Measurements from ENCODE around the gene ENPP3. TPM values are rescaled to one million over a fixed set of nuclear protein-coding genes. Genes with fewer than 3 reads are reported as not detected.

Gene ENPP3
- total RNA-seq, 1 donor from 2014 or later: 2.3 TPM

DNA sequence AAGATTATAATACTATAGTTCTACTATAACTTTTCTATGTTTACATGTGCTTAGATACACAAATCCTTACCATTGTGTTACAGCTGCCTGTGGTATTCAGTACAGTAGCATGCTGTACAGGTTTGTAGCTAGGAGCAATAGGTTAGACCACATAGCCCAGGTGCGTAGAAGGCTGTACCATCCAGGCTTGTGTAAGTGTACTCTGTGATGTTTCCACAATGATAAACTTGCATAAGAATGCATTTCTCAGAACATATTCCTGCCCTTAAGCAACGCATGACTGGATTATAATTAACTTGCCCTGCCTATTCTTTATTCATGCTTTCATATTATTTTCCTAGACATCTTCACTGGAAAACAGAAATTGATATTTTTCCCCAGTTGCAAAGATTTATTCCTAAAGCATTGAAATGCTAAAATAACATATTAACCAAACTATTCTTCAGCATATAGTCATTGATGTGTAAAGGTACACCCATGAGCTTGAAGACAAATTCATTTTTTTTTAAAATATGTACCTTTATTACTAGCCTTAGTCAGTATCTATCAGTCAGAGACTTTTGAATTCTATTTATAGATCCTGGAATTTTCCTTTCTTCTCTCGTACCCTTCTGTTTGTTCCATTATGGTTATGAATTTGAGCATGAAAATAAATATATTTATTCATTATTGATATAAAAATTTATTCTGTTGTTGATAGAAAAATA is 80.9 kb downstream of the ENPP3 start:
- H3K4me3 Mint-ChIP-seq: no peak overlapping the region
- no peaks in the 10 kb centered on the region for H3K4me1 Mint-ChIP-seq
- no peaks in the 10 kb centered on the region for H3K36me3 Mint-ChIP-seq (ENCODE audit: low read depth)
- no peaks in the 10 kb centered on the region for H3K9me3 Mint-ChIP-seq
- DNase-seq: no peak
- peaks cover 2% of the 10 kb centered on the region for H3K27me3 Mint-ChIP-seq
- intact Hi-C loops (cut with micrococcal nuclease): no loop called here
- no peak overlapping the region for H3K27ac Mint-ChIP-seq

DNA sequence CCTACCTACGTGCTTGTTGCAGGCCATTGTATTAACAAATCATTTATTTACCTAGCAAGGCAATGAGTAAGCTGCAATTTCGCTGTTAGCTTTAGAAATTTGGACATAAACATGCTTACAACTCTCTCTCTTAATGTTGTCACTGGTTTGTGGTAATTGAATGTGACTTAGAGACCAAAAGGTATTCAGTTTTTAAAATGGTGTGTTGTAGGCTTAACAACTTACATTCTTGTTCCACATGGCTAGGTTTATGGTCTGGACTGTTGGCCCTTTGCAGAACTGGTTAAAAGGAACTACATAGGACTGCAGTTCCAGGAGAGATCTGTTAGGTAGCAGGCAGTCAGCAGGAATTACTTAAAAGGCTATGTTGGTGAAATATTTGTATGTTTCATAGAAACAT is 84.1 kb downstream of the ENPP3 start:
- H3K27ac Mint-ChIP-seq: no peak overlapping the region
- H3K4me3 Mint-ChIP-seq: no peak overlapping the region
- H3K27me3 Mint-ChIP-seq: peaks cover 2% of the 10 kb centered on the region
- DNase-seq: no peak
- H3K36me3 Mint-ChIP-seq (ENCODE audit: low read depth): no peaks in the 10 kb centered on the region
- no peaks in the 10 kb centered on the region for H3K9me3 Mint-ChIP-seq
- intact Hi-C loops (cut with micrococcal nuclease): no loop called here
- peaks cover 8% of the 10 kb centered on the region for H3K4me1 Mint-ChIP-seq

DNA sequence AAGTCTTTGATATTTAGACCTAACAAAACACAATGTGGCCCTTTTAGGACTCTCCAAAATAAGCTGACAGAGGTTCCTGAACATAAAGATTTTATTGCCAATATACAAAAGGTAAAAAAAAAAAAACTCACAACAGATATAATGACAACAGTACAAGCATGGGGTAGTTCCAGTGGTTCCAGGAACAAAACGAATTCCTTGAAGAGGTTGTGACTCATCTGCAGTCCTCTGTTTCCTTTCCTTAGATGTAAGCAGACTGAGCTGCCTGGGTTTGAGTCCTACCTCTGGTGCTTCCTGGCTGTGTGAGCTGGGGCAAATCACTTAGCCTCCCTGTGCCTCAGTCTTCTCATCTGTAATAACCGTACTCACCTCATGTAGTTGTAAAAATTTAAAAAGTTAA is 87.0 kb downstream of the ENPP3 start:
- H3K27ac Mint-ChIP-seq: no peak overlapping the region
- H3K36me3 Mint-ChIP-seq (ENCODE audit: low read depth): no peaks in the 10 kb centered on the region
- peaks cover 2% of the 10 kb centered on the region for H3K27me3 Mint-ChIP-seq
- peaks cover 8% of the 10 kb centered on the region for H3K4me1 Mint-ChIP-seq
- DNase-seq: no peak
- H3K9me3 Mint-ChIP-seq: no peaks in the 10 kb centered on the region
- intact Hi-C loops (cut with micrococcal nuclease): no loop called here
- H3K4me3 Mint-ChIP-seq: no peak overlapping the region

DNA sequence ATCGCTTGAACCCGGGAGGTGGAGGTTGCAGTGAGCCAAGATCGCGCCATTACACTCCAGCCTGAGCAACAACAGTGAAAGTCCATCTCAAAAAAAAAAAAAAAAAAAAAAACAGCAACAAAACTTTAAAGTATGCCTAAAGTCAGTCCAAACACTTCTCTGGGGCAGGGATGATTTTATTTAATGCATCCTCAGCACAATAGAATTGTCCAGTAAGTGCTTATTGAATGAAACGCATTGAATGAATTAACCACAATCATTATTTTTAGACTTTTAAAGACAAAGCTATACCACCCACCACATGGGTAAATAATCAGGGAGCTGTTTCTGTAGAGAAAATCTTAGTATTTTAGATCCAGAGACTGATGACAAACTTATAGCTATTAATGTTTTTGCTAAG is 90.4 kb downstream of the ENPP3 start:
- Mint-ChIP-seq H3K27me3 (peaks cover 5% of the 10 kb centered on the region), H3K36me3 (ENCODE audit: low read depth) (no peaks in the 10 kb centered on the region)
- DNase-seq: no peak

DNA sequence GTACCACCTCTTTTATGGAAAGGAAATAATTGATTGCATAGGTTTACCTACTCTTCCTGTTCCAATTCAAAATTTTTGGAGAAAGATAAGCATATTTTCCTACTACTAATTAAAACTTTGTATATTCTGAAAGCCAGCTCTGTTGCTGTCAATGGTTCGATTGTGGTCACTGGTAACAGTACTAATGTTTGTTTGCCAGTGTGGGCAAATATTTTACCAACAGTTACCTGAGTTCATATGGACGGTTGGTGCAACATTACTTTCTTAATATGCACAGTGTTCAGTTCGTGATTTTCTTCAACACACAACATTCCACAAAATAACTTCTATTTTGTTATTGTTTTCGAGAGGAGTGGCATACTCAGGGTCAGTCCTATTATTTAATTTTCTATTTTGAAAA is 90.8 kb downstream of the ENPP3 start:
- no peak overlapping the region for H3K27ac Mint-ChIP-seq
- intact Hi-C loops (cut with micrococcal nuclease): no loop called here
- H3K36me3 Mint-ChIP-seq (ENCODE audit: low read depth): no peaks in the 10 kb centered on the region
- peaks cover 8% of the 10 kb centered on the region for H3K4me1 Mint-ChIP-seq
- peaks cover 5% of the 10 kb centered on the region for H3K27me3 Mint-ChIP-seq
- H3K9me3 Mint-ChIP-seq: no peaks in the 10 kb centered on the region
- H3K4me3 Mint-ChIP-seq: no peak overlapping the region
- DNase-seq: no peak

More for the DNA sequence above, 90.4 kb downstream of the ENPP3 start:
- intact Hi-C loops (cut with micrococcal nuclease): no loop called here
- no peak overlapping the region for H3K4me3 Mint-ChIP-seq
- H3K27ac Mint-ChIP-seq: no peak overlapping the region
- no peaks in the 10 kb centered on the region for H3K9me3 Mint-ChIP-seq
- H3K4me1 Mint-ChIP-seq: peaks cover 8% of the 10 kb centered on the region

DNA sequence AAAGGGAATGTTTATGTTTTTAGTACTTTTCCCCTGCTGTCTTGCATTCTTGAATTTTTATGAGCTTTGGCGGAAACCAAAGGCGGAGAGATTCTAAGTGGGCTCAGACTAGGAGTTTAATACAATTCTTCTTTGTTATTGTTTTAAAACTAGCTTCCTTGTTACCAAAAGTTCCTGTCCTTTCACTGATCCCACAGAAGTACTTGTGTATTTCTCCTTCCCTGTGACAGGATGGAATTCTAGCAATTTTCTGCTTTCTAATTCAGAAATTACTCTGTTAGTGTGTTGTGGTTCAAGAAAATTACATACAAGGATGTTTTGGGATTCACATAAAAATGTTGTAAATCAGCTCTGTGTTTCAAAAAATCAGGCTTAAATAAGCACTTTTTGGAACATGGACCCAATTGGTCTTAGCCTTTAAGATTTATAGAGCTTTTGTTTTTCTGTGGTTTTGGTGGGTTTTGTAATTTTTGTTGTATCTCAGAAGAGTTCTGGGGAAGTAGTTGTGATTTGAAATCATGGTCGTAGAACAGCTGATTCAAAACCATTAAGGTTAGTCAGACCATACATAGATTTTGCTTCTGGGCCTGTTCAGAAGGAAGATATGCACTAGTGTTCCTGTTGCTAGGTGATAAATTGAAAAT is 91.3 kb downstream of the ENPP3 start:
- Mint-ChIP-seq H3K9me3 (no peaks in the 10 kb centered on the region), H3K27ac (no peak overlapping the region), H3K36me3 (ENCODE audit: low read depth) (no peaks in the 10 kb centered on the region), H3K27me3 (peaks cover 5% of the 10 kb centered on the region), H3K4me1 (peaks cover 8% of the 10 kb centered on the region), H3K4me3 (no peak overlapping the region)
- intact Hi-C loops (cut with micrococcal nuclease): no loop called here
- DNase-seq: no peak

DNA sequence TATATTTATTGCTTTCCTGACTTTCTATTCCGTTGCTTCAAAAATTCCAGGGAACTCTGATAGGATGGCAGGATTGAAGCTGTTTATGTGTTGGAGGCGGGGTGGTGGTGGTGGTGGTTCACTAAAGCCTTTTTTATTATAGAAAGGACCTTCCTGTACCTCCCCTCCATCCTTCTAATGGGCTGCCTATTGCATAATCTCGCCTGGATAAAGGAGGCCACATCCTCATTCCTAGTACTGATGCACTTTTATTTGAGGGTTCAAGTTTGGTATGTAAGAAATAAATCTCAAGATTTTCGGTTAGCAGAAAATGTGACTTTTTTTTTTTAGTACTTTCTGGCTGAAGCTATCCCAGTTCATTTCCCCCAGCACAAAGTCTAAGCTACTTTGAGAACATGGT is 92.4 kb downstream of the ENPP3 start:
- no peaks in the 10 kb centered on the region for H3K4me1 Mint-ChIP-seq
- H3K27ac Mint-ChIP-seq: no peak overlapping the region
- no peaks in the 10 kb centered on the region for H3K9me3 Mint-ChIP-seq
- H3K36me3 Mint-ChIP-seq (ENCODE audit: low read depth): no peaks in the 10 kb centered on the region
- H3K4me3 Mint-ChIP-seq: no peak overlapping the region
- intact Hi-C loops (cut with micrococcal nuclease): no loop called here
- DNase-seq: no peak
- H3K27me3 Mint-ChIP-seq: peaks cover 5% of the 10 kb centered on the region

DNA sequence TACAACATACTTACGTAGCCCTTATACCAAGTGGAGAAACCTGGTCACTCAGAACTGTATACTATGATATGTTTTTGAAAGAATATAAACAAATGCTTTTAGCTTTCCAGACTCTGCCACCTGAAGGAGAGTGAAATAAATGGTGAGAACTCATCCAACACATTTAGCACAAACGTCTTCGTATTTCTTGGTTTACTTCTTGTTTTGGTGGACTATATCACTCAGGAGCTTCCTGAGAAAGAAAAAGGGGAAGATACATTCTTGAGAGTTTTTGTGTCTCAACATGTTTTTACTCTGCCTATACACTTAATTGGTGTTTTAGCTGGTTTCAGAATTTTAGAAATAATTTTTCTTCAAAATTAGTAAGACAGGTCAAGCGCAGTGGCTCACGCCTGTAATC is 93.2 kb downstream of the ENPP3 start:
- DNase-seq: no peak
- H3K4me3 Mint-ChIP-seq: no peak overlapping the region
- peaks cover 5% of the 10 kb centered on the region for H3K27me3 Mint-ChIP-seq
- no peaks in the 10 kb centered on the region for H3K36me3 Mint-ChIP-seq (ENCODE audit: low read depth)
- H3K9me3 Mint-ChIP-seq: no peaks in the 10 kb centered on the region
- intact Hi-C loops (cut with micrococcal nuclease): no loop called here
- no peaks in the 10 kb centered on the region for H3K4me1 Mint-ChIP-seq
- no peak overlapping the region for H3K27ac Mint-ChIP-seq

DNA sequence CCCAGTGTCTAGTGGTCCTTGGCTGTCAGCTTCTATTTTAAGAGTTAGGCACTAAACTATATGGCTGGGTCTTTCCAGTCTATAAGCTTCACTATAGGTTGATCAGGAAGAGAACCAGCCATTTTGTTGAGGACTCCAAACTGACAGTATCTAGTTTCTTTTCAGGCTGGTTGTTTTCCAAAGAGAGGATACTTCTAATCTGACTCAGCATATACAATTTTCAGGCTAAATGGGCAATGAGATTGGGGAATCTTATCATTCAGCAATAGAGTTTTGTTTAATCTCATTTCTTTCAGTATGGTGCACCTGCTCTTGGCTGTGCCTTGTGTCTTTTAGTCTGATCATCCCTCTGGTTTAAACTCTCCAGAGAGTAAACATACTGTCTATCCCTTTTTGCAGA is 94.1 kb downstream of the ENPP3 start:
- Mint-ChIP-seq H3K4me3 (no peak overlapping the region), H3K4me1 (no peaks in the 10 kb centered on the region), H3K9me3 (no peaks in the 10 kb centered on the region), H3K27me3 (peaks cover 5% of the 10 kb centered on the region), H3K36me3 (ENCODE audit: low read depth) (no peaks in the 10 kb centered on the region), H3K27ac (no peak overlapping the region)
- no peak for DNase-seq
- intact Hi-C loops (cut with micrococcal nuclease): no loop called here

DNA sequence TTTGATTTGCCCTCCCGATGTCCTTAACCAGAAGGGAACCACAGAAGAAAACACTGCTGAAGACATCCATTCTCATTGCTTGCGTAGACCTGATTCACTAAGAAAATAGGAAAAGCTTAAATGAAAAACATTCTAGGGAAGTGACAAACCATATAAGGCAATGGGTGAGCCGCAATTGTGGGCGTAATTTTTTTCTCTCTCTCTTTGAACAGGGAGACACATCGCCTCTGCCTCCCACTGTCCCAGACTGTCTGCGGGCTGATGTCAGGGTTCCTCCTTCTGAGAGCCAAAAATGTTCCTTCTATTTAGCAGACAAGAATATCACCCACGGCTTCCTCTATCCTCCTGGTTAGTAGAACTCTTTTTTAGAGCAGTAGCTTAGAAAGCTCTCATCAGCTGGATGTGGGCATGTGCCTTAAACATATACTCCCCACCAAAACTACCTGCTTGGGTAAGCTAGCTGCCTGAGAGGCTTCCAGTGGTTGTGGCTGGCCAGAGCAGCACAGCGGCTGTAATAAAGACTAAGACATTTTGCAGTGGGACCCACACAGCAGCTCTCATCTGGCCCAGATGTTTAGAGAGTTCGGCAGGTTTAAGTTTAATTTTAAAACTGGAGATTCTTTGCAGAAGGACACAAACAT is 96.4 kb downstream of the ENPP3 start:
- H3K4me3 Mint-ChIP-seq: no peak overlapping the region
- no peak overlapping the region for H3K27ac Mint-ChIP-seq
- no peak for DNase-seq
- H3K4me1 Mint-ChIP-seq: no peaks in the 10 kb centered on the region
- peaks cover 8% of the 10 kb centered on the region for H3K27me3 Mint-ChIP-seq
- intact Hi-C loops (cut with micrococcal nuclease): no loop called here
- H3K9me3 Mint-ChIP-seq: no peaks in the 10 kb centered on the region
- no peaks in the 10 kb centered on the region for H3K36me3 Mint-ChIP-seq (ENCODE audit: low read depth)

DNA sequence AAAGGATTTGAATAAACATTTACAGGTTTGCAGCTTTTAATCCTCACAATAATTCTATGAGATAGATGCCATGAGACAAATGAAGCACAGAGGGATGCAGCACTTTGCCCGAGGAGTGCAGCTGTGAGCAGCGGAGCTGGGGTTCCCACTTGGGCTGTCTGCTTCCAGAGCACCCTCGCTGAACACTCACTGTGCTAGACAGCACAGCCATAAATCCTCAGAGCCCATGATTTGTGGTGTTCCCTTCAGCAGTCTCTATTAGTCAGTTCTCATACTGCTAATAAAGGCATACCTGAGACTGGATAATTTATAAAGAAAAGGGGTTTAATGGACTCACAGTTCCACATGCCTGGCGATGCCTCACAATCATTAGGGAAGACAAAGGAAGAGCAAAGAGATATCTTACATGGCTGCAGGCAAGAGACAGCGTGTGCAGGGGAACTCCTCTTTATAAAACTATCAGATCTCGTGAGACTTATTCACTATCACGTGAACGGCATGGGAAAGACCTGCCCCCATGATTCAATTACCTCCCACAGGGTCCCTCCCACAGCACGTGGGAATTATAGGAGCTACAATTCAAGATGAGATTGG is 99.0 kb downstream of the ENPP3 start:
- DNase-seq: no peak
- no peak overlapping the region for H3K27ac Mint-ChIP-seq
- intact Hi-C loops (cut with micrococcal nuclease): no loop called here
- no peaks in the 10 kb centered on the region for H3K4me1 Mint-ChIP-seq
- no peaks in the 10 kb centered on the region for H3K9me3 Mint-ChIP-seq
- H3K27me3 Mint-ChIP-seq: peaks cover 3% of the 10 kb centered on the region
- H3K36me3 Mint-ChIP-seq (ENCODE audit: low read depth): no peaks in the 10 kb centered on the region
- H3K4me3 Mint-ChIP-seq: no peak overlapping the region

DNA sequence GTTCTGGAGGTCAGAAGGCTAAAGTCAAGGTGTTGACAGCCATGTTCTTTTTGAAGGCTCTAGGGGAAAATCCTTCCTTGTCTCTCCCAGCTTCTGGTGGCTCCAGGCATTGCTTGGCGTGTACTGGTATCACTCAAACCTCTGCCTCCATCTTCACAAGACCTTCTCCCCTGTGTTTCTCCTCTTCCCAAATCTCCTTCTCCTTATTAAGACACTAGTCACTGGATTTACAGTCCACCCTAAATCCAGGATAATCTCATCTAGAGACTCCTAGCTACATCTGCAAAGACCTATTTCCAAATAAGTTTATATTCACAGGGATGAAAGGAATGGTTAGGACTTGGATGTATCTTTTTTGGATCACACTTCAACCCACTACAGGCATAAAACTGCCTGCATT is 99.7 kb downstream of the ENPP3 start:
- H3K36me3 Mint-ChIP-seq (ENCODE audit: low read depth): no peaks in the 10 kb centered on the region
- DNase-seq: no peak
- peaks cover 5% of the 10 kb centered on the region for H3K27me3 Mint-ChIP-seq
- intact Hi-C loops (cut with micrococcal nuclease): no loop called here
- H3K4me3 Mint-ChIP-seq: no peak overlapping the region
- H3K9me3 Mint-ChIP-seq: no peaks in the 10 kb centered on the region
- H3K4me1 Mint-ChIP-seq: no peaks in the 10 kb centered on the region
- H3K27ac Mint-ChIP-seq: no peak overlapping the region

DNA sequence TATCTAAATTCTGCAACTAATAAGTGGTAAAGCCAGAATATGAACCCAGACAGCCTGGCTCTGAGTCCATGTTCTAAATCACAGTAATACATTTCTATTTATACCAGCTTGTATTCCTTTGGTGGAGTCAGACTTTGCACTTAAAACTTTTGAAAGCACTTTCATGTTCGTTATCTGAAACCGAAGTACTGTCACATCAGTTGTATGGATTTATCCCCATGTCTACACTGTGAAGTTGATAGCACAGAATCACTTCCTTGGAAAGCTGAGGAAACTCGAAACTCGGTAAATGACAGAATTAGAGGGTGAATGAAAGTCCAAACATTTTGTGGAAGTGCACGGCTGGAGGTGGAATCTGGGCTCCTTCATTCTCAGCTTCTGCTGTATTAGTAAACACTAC is 102.0 kb downstream of the ENPP3 start:
- no peak for DNase-seq
- Mint-ChIP-seq H3K9me3 (no peaks in the 10 kb centered on the region), H3K4me3 (no peak overlapping the region), H3K4me1 (no peaks in the 10 kb centered on the region), H3K27ac (no peak overlapping the region), H3K27me3 (peaks cover 10% of the 10 kb centered on the region), H3K36me3 (ENCODE audit: low read depth) (no peaks in the 10 kb centered on the region)
- intact Hi-C loops (cut with micrococcal nuclease): no loop called here

DNA sequence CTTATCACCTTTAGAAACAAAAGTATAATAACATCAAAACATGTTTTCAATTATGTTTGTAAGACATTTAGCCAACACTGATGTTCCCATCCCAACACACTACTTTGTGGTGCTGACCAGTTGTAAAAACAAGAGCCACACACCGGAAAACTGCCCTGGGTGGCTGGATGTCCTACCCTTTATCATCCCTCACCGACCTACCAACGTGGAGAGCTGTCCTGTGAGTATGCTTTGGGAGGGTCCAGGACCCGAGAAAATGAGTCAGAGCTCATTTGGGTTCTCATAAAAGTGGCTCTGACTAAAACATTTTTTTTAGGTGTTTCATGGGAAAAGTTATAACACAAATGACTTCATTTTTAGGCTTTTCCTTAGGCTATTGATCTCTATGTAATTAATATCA is 103.1 kb downstream of the ENPP3 start:
- H3K4me1 Mint-ChIP-seq: no peaks in the 10 kb centered on the region
- no peak overlapping the region for H3K27ac Mint-ChIP-seq
- H3K4me3 Mint-ChIP-seq: no peak overlapping the region
- DNase-seq: no peak
- H3K36me3 Mint-ChIP-seq (ENCODE audit: low read depth): no peaks in the 10 kb centered on the region
- H3K27me3 Mint-ChIP-seq: peaks cover 14% of the 10 kb centered on the region
- intact Hi-C loops (cut with micrococcal nuclease): no loop called here
- no peaks in the 10 kb centered on the region for H3K9me3 Mint-ChIP-seq
